ENCODE data around the gene DENND1A. TPM values are rescaled to one million over a fixed set of nuclear protein-coding genes. Genes with fewer than 3 reads are reported as not detected.

The DENND1A gene
- total RNA-seq, 2 donors from 2014 or later: 16.2 to 17.7 TPM

DNA sequence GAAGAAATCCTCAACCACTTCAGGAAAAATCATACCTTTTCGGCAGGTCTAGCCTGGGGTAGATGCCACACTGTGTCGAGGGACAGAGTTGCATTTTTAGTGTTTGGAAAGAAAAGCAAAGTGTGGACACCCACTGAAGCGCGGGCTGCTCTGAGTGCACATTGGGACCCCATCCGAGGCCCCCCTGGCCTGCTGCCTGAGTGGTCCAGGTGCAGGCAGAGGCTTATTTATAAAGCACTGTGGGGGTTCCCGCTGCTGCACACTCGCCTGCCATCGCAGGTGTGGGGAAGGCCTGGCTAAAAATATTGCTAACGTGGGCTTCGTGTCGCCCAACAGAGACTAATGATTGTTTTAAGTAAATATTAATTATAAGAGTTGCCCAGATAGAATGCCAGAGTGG, 454.5 kb downstream of the DENND1A start:
- no peak for DNase-seq
- no peak for ATAC-seq
- intact Hi-C loops (cut with DNase I): no loop called here

DNA sequence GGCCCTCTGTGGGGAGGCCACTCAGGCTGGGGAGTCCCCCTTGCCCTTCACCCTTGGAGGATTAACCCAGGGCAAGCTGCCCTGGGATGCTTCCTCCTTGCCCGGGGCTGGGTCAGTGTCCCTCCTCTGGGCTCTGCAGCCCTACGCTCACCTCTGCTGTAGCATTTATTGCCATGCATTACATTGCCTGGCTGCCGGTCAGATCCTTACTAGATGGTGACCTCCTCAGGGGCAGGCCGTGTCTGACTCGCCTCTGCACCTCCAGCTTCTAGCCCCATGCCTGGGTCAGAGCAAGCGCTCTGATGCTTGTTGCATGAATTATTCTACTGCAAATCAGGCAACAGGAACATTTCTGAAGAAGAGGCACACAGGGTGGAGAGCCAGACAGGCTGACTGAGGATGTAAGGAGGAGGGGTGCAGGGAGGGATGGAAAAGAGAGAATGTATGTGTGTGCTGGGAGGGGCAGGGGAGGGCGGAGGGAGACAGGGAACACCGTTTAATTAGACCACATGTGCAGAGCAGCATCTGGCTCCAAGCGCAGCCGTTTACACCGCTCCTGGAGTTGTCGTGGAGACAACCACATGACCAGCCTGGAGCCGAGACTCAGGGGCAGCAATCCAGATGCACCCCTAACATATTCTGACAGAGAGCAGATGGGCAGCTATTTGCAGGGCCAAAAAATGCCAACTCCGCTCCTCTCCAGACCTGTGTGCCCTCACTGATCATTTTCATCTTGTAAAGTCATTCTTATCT, 456.9 kb downstream of the DENND1A start:
- intact Hi-C loops (cut with DNase I): no loop called here
- DNase-seq: no peak
- ATAC-seq: peak; percentile 17 to 48

DNA sequence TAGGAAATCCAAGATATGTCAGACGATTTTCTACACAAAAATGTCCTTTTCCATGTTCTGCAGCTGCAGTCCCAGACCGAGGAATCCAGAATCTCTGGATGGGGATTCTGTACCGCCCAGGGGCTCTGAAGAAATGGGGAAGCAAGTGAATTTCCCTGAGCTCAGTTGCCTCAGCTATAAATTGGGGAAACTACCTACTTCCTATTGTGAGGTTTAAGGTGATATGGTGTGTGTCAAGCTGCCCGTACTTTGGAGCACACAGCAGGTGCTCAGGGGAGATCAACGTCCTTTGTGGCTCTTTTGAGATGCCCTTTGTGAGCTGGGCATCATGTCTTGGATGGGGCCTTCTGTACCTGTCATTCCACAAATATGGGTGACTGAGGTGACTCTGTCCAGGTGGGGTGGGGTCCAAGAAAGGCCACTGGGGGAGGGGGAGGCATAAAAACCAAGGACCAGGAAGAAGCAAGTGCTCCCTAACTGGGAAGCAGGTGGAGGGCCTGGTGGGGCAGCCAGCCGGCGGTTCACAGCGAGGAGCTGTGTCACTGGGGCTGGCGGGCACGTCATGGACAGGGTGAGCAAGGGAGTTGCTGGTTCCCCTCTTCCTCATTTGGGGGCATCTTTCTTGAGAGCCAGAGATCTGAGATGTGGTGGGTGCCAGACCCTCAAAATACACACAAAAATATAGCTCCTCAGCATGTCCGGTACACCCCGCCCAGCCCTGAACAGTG, 457.9 kb downstream of the DENND1A start:
- intact Hi-C loops (cut with DNase I): no loop called here
- DNase-seq (no peak), ATAC-seq (no peak)

DNA sequence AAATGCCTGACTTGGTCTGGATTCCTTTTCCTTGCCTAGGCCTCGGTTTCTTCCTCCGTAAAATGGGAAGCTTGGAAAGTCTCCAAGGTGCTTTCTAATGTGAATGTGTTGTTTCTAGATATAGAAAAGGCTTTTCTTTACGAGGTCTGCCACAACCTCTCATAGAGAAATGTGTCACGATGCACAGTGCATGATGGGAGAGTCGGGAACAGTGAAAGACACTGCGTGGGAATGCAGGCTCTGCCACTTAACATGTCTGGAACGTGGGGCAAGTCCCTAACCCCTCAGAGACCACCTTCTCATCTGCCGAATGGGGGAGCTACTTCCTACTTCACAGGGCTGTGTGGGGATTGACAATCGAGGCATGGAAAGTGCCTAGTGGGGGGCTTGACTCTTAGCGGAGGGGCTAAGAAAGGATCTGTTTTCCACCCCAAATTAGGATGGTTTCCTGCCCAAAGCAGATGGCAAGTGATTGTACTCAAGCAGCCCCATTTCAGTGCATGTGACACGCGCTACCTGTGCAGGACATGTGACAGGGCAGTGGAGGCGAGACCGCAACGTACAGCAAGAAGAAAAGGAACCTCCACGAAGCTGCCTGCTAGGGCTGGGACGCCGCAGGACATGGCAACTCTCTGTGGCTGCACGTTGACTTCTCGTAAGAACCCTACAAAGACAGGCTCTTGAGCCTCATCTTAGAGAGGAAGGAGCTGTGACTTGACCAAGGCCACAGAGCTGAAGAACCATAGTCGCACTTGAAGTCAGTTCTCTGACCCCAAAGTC, 458.7 kb downstream of the DENND1A start:
- DNase-seq (no peak), ATAC-seq (no peak)
- intact Hi-C loops (cut with DNase I): no loop called here

DNA sequence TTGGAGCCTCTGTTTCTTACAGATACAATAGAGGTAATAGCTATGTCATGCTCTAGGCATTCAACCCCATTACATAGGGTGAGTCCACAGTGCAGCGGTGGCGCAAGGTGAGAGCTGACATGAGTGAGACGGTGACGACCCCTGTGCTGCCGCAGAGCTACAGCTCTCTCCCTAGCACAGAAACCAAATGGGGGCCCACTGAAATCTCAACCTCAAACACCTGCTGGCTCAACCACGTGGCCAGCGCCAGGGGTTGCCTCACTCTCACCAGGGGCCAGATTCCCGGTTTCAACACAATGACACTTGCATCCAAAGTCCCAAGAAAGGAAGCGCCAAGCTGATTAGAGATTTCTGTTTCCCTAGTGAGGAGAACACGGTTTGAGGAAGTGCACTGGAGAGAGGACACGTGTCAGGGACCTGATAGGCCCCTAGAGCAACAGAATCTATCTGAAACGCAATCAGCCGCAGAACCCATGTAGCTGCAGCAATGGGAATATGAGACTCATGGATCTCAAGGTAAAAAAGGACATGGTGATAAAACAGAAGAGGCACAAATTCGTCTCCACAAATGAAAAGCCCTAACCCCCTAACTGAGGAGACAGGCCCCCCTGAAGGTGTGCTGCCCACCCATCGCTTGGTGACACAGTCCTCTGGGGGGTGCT, 459.7 kb downstream of the DENND1A start:
- ATAC-seq (peak in 1 of 2 donors; percentile 55), DNase-seq (no peak)
- intact Hi-C loops (cut with DNase I): no loop called here

DNA sequence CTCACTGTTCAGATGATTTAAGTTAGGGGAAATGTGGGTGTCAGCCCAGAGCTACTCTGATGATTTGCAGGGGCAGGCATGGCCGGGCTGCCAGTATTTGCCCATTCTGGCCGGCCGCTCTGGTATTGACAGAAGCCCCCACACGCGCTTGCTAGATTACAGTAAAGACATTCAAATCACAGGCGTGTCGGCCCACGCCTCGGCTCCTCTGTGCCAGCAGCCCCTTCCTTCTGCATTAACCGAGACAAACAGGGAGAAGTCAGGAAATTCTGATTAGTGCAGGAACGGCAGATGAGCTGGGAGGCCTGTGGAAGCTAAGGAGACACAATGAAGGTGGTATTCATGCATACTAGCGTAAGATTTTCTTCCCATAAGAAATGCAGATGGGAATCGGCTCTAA, 460.6 kb downstream of the DENND1A start:
- intact Hi-C loops (cut with DNase I): no loop called here

DNA sequence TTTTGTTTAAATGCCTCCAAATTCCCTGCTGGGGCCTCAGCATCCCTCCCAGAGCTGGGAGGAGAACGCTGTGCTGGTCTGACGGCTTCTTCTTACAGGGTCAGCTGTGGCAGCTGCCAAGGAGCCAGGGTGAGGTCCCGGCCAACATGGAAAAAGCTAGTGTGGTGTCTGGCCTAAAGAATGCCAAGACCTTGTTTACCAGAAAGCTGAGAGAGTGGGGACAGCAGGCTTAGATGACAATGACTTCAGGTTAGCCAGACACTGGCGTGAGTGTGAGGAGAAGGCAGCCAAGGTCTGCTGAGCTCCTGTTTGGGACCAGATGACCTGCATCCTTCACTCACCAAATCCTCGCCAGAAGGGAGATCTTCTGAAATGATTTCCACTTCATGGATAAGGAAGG, 461.4 kb downstream of the DENND1A start:
- no peak for ATAC-seq
- intact Hi-C loops (cut with DNase I): no loop called here
- DNase-seq: no peak

More for the DNA sequence above, 460.6 kb downstream of the DENND1A start:
- ATAC-seq (no peak), DNase-seq (no peak)

DNA sequence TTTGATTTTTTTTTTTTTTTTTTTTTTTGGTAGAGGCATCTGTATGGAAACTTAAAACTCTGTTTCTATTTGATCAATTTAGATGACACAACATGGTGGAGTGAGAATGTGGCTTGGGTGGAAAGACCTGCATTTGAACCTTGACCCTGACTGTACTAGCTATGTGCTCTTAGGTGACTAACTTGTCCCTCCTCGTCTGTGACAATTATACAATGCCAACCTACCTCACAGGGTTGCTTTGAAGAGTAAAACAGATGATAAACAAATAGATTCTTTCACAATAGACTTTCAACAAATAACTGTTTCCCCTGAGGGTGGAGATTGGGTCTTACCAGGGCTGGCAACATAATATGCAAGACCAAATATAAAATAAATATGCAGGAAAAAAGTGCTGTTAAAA, 464.6 kb downstream of the DENND1A start:
- no peak for ATAC-seq
- intact Hi-C loops (cut with DNase I): no loop called here
- no peak for DNase-seq

DNA sequence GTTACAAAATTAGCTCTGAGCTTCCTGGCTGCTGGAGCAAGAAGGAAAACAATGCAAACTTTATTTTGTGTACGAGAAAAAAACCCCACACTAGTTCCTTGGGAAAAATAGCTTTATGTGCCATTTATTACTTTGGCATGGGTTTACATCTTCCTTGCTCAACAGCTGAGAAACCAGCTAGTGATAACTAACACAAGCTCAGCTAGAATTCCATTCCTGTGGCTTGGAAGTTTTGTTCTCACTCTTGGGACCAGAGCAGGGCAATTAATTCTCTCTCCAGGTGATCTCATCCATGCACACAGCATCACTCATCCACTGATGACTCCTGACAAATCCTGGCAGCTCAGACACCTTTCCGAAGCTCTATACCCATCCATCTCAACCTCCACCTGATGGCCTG, 469.8 kb downstream of the DENND1A start:
- no peak for DNase-seq
- ATAC-seq: no peak
- intact Hi-C loops (cut with DNase I): no loop called here

DNA sequence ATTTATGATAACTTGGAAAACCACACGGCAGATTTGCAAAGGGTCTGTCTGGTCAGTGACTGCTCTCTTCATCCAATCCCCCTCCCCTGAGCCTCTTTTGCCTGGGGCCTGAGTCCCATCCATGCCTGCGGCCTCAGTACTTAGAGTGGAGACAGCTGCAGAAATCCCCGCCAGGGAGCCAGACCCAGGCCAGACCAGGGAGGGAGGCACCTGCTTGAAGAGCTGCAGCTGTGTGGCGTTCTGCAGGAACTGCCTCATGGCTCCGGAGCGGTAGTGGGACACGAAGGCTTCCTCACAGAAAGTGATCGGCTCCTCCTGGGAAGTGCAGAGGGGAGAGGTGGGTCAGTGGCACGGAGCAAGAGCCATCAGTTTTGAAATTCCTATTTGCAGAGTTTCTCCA, 472.3 kb downstream of the DENND1A start:
- ATAC-seq (peak in 1 of 2 donors; percentile 58), DNase-seq (no peak)
- intact Hi-C loops (cut with DNase I): no loop called here

DNA sequence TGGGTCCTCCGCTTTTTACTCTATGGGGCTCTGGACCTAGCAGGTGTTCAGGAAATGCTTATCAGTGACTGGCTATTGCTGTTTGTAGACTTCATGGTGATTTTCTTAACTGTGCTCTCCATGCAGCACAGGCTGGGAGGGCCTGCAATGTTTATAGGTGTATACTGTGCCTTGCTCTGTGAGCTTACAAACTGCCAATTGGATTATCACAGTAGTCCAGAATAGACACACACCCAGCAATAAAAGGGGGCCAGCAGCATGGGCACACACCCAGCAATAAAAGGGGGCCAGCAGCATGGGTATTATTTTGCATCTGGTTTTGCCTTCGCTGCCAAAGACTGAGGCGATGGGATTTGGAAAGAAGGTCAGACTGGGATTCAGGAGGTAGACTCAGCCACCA, 473.9 kb downstream of the DENND1A start:
- intact Hi-C loops (cut with DNase I): no loop called here
- DNase-seq (no peak), ATAC-seq (no peak)

DNA sequence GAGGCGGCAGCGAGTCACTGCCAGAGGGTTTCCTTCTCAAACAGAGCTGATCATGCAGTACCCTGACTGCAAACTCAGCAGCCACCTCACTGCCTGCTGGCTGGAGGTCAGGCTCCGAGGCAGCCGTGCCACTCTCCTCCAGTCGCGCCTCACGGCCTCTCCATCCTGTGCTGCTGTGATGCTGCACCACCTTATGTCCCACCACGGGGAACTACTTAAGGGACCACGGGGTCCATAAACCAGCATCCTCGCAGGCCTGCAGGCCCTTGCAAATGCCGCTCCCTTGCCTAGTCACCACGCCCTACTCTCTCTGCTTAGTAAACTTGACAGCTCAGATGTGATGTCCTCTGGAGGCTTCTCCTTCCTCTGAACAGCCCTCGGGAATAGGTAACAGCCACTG, 474.7 kb downstream of the DENND1A start:
- no peak for ATAC-seq
- DNase-seq: no peak
- intact Hi-C loops (cut with DNase I): no loop called here

DNA sequence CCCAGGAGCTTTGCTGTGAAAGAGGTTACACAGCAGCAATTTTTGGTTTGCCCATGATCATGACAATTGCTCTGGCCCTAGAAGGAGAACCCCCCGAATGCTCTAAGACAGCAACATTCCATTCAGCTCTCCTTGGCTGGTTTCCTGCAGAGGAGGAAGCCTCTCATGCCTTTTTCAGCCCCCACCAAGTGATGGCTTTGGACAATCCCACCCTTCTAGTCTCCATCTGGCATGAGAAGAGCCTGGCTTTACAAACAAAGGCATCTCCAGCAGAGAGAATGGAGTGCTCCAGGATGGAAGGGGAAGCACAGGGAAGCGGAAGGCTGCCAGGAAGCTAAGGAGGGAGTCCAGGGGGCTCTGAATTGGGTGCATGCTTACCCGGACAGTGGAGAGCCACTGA, 475.6 kb downstream of the DENND1A start:
- DNase-seq: no peak
- intact Hi-C loops (cut with DNase I): no loop called here
- ATAC-seq: peak in 1 of 2 donors; percentile 9

DNA sequence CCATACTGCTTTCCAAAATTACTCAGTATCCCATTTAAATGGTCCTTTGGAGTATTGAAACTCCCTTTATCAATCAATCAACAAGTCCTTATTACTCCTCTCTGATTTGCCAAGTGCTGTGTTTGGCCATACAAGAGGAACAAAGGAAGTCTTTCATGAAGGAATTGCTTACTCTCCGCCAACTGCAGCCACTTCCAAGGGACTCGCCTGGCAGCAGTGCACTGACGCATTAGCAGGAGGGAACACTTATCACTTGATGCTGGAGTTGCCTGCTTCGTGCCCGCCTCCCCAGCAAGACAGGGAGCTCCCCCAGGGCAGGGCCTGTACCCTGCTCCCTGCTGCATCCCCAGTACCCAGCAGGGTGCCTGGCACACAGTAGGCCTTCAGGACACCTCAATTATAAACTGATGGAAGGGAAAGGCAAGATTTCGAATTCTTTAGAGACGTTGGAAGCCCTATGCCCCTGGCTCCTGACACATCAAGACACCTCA, 476.1 kb downstream of the DENND1A start:
- ATAC-seq: peak; percentile 60 to 80
- DNase-seq: peak; percentile 65
- intact Hi-C loops (cut with DNase I): no loop called here

DNA sequence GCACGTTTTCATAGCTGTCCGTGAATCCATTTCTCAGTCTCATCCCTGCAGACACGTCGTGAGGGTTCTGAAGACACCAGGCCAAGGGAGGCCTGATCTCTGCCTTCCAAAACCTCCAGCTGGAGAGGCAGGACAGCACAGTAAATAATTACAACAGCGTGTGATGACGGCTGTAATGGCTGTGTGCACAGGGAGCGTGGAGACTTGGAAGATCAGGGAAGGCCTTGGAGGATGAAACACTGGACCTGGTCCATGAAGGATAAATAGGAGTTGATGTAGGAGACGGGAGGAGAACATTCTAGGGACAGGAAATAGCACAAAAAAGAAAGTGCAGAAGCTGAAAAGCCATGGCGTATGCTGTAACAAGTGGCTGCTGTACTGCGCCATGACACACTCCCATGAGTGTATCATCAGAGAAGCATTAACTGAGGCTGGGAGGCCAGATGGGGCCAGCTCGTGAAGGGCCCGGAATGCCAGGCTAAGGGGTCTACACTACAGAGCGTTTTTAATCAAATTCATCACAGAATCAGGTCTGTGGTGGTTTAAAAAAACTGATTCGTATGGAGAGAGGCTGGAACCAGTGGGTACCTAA, 476.8 kb downstream of the DENND1A start:
- ATAC-seq (peak in 1 of 2 donors; percentile 25), DNase-seq (no peak)
- intact Hi-C loops (cut with DNase I): no loop called here

DNA sequence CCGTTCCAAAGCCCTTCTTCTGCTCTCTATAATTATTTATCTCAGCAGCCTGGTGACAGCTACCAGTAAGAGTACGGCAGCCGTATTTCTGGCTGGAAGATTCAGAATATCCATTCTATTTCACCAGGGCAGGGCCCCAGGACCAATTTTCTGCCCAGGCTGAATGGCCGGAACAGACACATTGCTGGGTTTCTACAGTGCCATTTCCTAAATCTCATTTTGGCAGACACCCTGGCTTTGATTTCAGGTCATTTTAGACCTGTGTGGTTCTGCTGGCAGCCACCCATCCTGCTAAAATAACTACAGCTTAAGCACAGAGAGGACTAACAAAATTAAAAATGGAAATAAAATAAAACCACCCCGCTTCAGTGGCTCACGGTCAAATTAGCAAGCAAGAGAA, 478.9 kb downstream of the DENND1A start:
- no peak for ATAC-seq
- DNase-seq: no peak
- intact Hi-C loops (cut with DNase I): no loop called here

DNA sequence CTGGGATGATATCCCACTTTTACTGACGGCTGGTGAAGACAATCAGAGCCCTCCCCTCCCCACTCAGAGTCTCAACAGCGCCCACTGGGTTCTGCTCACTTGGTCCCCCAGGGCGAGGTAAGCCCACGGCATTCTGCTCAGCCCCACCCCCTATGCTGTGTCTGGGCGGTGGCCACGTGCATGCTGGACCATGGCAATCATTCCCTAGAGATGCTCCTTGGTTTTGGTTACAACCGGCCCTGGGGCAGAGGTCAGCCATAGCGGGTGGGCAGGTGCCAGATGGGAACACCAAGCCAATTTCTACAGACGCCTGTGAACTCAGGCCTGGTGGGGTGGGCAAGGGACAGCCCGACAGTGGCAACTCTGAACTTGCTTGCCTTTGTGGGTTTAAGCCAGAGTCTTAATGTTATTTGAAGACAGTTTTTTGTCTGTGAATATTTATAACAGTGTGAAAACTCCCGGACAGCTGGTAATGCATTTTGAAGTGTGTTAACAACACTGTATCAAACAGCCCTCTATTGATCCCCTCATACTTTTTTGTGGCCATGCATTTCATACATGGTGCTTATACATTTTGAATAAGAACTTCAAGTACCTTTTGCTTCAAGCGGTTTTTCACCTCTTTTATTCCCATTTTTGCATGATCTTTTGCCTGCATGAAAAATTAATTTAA, 479.7 kb downstream of the DENND1A start:
- DNase-seq: no peak
- no peak for ATAC-seq
- intact Hi-C loops (cut with DNase I): no loop called here

DNA sequence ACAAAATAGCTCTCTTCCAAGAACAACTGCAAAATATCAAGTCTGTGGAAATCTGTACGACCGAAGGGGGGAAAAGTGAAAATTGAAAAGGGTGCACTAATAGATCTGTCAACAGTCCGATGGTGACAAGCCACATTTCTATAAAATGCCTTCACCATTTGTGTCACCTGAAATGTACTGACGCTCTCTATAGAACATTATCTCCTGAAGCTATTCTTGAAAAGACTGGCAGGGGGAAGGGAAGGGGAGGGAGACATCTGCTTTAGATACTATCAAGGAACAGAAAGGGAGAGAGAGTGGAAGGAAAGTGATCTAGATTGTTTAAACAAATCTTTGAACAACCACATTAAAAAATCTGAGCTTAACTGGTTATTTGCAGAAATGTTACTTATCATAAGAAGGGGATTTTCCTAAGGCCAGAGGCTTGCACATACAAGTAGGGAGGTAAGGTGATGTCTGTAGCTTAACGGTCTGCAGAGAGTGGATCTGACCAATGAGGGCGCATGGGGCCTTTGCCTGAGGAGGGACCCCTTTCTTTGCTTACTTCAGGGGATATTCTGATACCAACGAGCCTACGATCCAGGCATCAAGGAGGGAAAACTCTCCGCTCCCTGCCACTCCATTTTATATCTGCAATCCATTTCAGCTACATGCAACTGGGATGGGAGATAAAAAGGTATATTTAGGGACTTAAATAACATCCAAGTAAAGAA, 481.8 kb downstream of the DENND1A start:
- intact Hi-C loops (cut with DNase I): no loop called here
- DNase-seq (no peak), ATAC-seq (no peak)

All from left cardiac atrium (tissue), 4 donors.